Measurements from ENCODE around the gene EXOC6B.

- TF ChIP-seq CTCF (IDR thresholded peaks at IDR 0.05; ENCODE audit: borderline replicate concordance, extremely low read depth, low read length, poor library complexity, severe bottlenecking) (no peak), EZH2 (IDR thresholded peaks at IDR 0.05; ENCODE audit: borderline replicate concordance, low read depth, low read length, severe bottlenecking) (no peak)
Observed at GRCh38 chr2:72674982-72675915, 150.6 kb downstream of the EXOC6B start.
